NCI-H1417 treated with DMSO at 0.1 percent for 48 hours (cell line): Measurements from ENCODE around the gene BICRA.
A peak's percentile ranks its signal among the peaks of the same experiment; 100 is the strongest.

Experiments used
- DNase-seq: peaks from one replicate; lab custom pipeline; 2025; lab: John Stamatoyannopoulos, UW

BICRA gene

GRCh38 chr19:47601180-47601904, 7.6 kb upstream of the BICRA start:
- DNase-seq, result no peak

DNA sequence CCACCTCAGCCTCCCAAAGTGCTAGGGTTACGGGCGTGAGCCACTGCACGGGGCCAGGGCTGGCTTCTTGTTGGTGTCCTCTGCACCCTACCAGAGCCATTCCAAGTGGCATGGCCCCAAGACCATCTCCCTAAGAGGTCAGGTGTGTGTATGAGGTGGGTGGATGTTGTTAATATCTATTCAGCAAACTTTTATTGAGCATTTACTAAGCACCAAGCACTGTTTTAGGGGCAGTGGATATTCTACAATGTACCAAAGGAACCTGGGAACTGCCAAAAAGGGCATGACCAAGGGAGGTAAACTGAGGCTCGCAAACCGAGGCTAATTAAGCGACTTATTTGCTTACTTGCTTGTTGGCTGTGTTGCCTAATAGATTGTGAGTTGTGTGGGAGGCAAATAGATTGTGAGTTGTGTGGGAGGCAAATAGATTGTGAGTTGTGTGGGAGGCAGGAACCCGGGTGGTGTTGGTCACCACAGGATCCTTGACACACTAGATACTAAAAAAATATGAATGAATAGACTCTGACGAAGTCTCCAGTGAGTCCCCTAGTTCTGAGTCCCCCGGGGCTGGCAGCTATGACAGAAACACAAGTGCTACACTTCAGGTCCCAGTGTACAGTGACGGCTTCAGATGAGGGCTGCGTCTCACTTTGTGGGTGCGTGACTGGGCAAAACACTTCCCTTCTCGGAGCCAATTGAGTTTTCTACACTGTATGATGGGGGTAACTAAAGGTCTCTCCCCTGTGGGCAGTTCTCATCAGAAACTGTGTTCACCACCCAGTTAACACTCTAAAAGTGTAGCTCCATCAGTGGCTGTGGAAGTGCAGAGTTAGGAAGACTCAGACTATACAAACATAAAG, 5.0 kb upstream of the BICRA start:
- DNase-seq, result no peak

DNA sequence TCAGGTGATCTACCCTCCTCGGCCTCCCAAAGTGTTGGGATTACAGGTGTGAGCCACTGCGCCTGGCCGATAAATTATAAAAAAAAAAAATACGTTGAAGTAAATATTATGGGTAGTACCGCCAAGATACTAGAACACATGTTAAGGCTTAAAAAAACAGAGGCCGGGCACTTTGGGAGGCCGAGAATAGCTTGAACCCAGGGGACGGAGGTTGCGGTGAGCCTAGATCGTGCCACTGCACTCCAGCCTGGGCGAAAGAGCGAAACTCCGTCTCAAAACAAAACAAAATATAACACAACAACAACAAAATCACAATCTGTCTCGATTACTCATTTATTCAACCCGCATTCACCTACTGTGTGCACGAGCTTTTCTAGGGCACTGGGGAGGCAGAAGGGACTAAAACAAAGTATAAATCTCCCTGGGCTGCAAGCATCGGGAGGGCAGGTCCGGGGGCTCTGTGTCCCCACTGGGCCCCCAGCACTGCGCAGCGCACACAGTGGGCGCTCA, 1.3 kb upstream of the BICRA start:
- no peak for DNase-seq

DNA sequence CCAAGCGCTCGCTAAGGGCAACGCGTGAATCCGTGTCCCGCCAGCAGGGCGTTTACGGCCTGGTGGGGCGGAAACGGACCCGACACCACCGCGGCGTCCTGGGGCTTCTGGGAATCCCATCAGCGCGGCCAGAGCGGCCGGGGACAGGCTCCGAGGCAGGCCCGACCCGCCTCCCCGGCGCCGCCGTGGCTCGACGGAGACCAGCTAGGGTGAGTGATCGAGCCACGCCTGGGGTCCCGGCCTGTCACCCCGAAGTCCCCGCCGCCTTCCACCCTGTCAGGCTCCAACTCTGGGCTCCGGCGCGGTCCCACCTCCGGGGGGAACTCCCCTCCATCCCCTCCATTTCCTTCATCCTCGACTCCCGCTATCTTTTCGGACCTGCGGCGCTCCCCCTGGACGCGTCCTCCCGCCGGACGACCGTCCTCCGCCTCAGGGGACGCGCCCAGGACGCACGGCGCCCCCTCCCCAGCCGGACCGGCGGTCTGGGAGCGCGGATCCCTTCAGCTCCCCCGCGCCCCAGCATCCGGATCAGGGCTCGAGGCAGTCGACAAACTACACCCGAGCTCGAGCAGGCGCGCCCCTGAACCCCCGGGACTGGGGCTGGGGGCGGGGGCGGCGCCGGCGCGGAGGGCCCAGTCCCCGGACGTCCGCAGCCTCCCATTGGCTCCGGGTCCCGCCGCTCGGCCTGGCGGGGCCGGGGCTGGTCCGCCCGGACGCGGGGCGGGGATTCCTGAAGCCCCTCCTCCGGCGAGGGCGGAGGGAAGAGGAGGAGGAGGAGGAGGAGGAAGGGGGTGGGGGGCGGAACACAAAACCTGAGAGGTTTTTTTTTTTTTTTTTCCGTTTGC, 638 bp upstream of the BICRA start:
- peak; percentile 46 for DNase-seq

DNA sequence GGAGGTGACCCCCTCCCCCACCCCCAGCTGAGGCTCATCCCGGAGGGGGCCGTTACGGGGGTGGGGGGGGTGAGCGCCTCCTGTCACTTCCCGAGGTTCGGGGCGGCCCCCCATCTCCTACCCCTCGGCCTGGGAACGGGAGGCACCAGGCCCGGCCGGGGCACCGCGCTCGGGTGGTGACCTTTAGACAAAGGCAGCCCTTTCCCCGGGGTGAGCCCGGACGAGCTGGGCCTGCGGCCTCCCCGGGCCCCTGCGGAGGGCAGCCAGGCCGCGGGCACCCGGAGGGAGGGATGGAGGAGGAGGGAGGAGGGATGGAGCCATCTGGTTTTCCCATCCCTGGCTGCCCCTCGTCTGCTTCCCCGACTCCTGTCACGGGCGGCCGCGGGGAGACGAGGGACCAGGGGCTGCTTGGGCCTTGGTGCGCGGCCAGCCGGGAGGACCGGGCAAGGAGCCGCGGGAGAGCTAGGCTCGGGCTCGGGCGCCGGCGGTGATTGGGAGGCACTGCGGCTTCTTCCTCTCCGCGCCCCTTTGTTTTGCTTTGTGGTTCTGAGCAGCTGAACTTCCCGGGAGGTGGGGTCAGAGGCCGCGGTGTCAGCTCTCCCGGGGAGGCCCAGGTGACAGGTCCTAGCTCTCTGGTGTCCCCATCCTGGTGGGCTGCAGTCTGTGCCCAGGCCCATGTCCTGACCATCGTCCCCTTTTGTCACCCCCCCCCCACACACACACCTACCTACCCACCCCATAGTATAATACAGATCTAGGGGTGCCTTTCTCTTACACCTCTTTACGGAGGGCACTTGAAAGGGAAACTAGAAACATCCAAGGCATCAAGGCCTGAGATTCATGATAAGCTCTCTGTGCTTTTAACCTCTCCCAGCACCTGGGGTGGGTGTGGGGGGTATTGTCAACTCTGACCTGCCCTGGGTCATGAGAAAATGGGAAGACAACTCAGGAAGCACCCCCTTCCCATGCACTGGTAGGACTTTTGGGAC, 1.3 kb downstream of the BICRA start:
- no peak for DNase-seq

GRCh38 chr19:47610902-47611301, 2.0 kb downstream of the BICRA start:
- no peak for DNase-seq

DNA sequence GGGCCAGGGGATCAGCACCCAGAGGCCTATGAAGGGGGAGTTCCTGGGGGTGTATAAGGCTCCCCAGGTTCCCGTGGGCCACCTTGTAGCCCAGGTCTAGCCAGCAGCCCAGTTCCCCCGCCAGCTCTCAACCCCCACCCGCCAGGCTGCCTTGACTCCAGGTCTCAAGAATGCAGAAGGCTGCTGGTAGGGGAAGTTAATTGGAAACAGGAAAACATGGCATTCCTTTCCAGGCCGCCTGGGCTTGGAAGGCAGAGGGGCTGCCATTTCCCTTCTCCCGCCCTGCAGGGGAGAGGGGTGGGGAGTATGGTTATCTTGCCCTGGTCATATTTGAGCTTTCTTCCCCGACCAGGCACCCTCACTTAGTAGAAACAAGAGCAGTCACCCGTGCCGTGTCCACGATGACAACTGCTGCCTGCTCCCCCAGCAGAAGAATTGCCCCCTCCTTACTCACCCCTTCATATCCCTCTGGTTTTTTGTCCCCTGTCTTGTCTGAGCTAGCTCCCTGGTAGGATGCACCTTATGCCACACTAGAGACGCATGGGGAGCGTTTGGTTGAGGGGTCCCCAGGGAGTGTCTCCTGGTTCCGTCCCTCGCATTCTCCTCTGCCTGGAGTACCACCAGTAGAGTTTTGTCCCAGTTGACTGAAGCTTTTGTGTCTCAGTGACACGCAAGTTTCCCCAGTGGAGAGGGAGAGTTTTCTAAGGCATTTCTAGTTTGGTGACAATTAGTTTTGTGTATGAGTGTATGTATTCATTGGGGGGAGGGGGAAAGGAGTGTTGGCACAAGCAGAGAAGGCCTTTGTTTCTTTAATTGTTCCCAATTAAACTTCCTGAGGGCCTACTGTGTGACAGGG, 4.5 kb downstream of the BICRA start:
- no peak for DNase-seq

DNA sequence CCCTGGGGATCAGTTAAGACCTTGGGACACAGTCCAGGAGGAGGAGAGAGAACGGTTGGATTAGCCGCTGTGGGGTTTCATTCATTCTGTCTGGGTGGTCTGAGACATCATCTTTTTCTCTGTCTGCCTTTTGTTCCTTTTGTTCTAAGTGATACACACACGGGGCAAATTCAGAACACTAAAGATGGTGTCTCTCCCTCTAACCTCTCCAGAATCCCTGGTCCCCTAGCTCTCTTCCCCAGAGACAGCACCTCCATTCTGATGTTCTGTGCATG, 5.0 kb downstream of the BICRA start:
- no peak for DNase-seq

- DNase-seq, result no peak
These were observed 5.6 kb downstream of the BICRA start for GRCh38 chr19:47614559-47614958.

- no peak for DNase-seq
These were observed 6.3 kb downstream of the BICRA start for GRCh38 chr19:47615230-47615629.

- DNase-seq, result no peak
These were observed 6.8 kb downstream of the BICRA start for GRCh38 chr19:47615714-47616113.

DNA sequence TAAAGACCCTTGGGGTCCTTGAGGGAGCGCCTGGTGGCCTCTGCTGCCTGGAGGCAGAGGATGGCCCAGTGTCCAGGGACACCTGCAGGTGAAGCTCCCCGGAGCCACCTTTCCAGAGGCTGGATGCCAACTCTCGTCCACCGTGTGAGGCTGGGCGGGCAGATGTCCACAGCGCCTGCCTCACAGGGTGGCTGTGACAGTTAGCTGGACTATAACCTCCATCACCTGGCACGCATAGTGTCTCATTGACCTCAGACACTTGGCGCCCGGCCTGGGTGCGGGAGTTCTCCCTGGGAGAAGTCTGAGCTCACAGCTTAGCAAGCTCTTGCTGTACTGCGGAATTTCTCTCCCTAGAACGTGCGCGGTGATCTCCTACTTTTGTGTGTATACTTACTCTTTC, 9.8 kb downstream of the BICRA start:
- DNase-seq, result no peak

GRCh38 chr19:47619763-47620162, 10.8 kb downstream of the BICRA start:
- DNase-seq, result no peak

DNA sequence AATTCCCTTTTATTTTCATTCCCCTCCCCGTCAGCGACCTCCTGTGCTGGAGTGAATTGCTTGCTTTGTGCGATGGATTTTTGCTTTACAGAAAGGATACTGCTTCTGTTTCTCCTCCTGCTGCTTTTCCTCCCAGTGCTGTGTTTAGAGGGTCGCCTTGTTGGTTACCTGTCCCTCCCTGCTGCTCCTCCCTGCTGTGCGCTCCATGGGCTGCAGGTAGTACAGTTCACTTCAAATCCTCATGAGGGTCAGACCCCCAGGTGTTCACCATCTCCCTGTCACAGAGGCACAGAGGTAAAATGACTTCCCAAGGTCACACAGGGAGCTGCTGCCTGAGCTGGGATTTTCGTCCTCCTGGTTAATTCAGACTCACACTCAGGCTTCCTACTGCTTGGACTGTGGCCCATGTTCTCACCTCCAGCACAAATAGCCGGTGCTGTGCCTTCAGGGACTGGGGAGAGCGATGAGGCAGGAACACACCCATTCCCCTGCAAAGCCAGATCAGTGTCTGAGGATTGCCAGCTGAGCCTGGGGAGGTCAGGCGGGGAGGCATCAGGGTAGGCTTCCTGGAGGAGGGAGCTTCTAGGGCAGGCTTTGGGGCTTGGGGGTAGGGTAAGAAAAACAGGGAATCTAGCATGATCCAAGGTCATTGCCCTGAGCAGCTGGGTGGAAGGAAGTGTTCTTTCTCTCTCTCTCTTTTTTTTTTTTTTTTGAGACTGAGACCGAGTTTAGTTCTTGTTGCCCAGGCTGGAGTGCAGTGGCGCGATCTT, 14.4 kb downstream of the BICRA start:
- DNase-seq, result no peak

GRCh38 chr19:47623921-47624391, 15.0 kb downstream of the BICRA start:
- no peak for DNase-seq

- no peak for DNase-seq
These were observed 16.7 kb downstream of the BICRA start for GRCh38 chr19:47625650-47626049.

DNA sequence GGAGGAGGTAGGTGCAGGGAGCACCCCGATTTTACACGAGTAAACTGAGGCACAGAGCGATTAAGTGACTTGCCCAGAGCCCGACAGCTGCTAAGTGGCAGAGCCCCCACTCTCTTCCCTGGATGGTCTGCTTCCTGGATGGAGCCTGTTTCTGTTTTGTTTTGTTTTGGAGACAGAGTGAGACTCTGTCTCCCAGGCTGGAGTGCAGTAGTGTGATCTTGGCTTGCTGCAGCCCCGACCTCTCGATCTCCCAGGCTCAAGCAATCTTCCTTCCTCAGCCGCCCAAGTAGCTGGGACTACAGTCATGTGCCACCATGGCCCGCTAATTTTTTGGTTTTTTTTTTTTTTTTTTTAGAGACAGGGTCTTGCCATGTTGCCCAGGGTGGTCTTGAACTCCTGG, 17.3 kb downstream of the BICRA start:
- DNase-seq, result no peak

DNA sequence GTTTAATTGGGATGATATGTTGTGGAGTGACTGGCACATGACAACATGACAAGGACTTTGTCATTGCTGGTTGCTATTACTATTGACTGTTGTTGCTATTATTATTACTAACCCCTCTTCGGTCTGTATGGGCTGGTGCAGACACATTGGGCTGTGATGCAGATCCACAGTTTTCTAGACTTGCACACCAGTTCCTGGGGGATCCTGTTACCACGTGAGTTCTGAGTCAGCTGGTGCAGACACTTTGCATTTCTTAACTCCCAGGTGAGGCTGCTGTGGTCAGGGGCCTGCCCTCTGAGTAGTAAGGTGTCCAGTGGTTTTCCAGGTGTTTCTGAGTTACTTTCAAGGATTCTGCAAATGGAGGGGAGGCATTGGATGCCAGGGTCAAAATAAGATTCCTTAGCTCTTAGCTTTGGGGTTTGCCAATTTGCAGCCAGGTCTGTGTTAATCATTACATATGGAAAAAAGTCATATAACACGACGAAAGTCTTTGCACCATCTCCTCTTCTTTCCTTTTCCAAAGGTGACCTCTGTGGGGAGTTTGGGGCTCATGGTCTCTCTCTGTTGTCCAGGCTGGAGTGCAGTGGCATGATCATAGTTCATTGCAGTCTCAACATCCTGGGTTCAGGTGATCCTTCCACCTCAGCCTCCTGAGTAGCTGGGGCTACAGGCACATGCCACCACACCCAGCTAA, 19.3 kb downstream of the BICRA start:
- no peak for DNase-seq

DNA sequence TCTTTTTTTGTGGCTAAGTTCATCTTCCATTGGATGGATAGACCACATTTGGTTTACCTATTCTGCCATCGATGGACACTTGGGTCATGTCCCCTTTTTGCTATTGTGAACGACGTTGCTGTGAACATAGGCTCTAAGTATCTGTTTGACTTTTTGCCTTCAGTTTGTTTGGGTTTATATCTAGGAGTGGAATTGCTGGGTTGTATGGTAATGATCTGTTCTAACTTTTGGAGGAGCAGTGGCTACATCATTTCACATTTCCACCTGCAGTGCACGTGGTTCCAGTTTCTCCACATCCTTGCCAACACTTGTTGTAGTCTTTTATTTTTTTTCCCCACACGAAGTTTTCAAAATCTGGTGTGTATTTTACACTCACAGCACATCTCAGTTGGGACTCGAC, 21.7 kb downstream of the BICRA start:
- DNase-seq, result no peak
